Glutamatergic neuron (in vitro differentiated cells): ENCODE data around the gene FOXR1. TPM values are rescaled to one million over a fixed set of nuclear protein-coding genes. Genes with fewer than 3 reads are reported as not detected.
"Not testable (repeated sequence)": the region's sequence is repeated elsewhere in the genome, so short reads cannot be mapped to it uniquely, and the experiment has no call there.

Experiments
- DNase-seq: peaks from one replicate; pipeline ENCODE4 v3.0.0; 2022
- H3K27ac Mint-ChIP-seq: one replicate; pipeline ENCODE4 v1.8.0; 2020; ENCODE audit warnings: mild to moderate bottlenecking, mixed read lengths, inconsistent platforms; ENCODE audit not compliant: unreplicated experiment
- H3K27me3 Mint-ChIP-seq: one replicate; pipeline ENCODE4 v1.8.0; 2020; ENCODE audit warnings: mild to moderate bottlenecking, moderate library complexity, mixed read lengths, inconsistent platforms; ENCODE audit not compliant: unreplicated experiment
- H3K36me3 Mint-ChIP-seq: one replicate; pipeline ENCODE4 v1.8.0; 2020; ENCODE audit warnings: mild to moderate bottlenecking, mixed read lengths, inconsistent platforms; ENCODE audit not compliant: unreplicated experiment
- H3K4me1 Mint-ChIP-seq: one replicate; pipeline ENCODE4 v1.8.0; 2020; ENCODE audit warnings: mild to moderate bottlenecking, low read depth, mixed read lengths, inconsistent platforms; ENCODE audit not compliant: unreplicated experiment
- H3K4me3 Mint-ChIP-seq: one replicate; pipeline ENCODE4 v1.8.0; 2020; ENCODE audit warnings: mild to moderate bottlenecking, mixed read lengths, inconsistent platforms; ENCODE audit not compliant: unreplicated experiment
- H3K9me3 Mint-ChIP-seq: one replicate; pipeline ENCODE4 v1.8.0; 2020; ENCODE audit warnings: mild to moderate bottlenecking, moderate library complexity, mixed read lengths, inconsistent platforms; ENCODE audit not compliant: unreplicated experiment
- total RNA-seq: library from RNA; stranded (reverse); fragmentation: NEBNext Ultra II Directional; extraction: Animal tissue kit (Norgen Biotek cat#: 25700); gene quantifications from one replicate; pipeline ENCODE4 v1.2.1, GENCODE V29; 2021; ENCODE audit not compliant: unreplicated experiment
- TF ChIP-seq, protein P1 (sequence below): fragments of 200-600 bp; sonication (generic); IDR thresholded peaks from one replicate; pipeline ENCODE4 v1.5.0; 2021; ENCODE audit not compliant: partially characterized antibody, unreplicated experiment

The FOXR1 gene
- total RNA-seq, 1 donor from 2014 or later = not detected

DNA sequence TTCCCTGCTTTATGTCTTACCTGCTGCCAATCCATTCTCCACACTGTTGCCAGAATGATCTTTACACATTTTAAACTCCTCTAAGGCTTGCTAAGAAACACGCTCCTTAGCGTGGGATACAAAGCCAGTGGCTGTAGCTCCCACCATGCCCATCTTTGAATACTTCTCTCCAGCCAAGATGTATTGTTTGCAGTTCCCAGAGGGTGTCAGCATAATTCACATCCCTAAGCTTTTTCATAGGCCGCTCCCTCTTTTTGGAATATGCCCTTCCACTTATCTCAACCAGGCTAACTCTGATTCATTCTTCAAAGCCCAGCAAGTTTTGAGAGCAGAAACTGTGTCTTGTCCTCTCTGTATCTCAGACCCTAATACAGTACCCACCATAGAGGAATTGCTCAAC, 23.6 kb upstream of the FOXR1 start:
- peaks cover 5% of the 10 kb centered on the region for H3K9me3 Mint-ChIP-seq
- TF ChIP-seq, protein P1, sequence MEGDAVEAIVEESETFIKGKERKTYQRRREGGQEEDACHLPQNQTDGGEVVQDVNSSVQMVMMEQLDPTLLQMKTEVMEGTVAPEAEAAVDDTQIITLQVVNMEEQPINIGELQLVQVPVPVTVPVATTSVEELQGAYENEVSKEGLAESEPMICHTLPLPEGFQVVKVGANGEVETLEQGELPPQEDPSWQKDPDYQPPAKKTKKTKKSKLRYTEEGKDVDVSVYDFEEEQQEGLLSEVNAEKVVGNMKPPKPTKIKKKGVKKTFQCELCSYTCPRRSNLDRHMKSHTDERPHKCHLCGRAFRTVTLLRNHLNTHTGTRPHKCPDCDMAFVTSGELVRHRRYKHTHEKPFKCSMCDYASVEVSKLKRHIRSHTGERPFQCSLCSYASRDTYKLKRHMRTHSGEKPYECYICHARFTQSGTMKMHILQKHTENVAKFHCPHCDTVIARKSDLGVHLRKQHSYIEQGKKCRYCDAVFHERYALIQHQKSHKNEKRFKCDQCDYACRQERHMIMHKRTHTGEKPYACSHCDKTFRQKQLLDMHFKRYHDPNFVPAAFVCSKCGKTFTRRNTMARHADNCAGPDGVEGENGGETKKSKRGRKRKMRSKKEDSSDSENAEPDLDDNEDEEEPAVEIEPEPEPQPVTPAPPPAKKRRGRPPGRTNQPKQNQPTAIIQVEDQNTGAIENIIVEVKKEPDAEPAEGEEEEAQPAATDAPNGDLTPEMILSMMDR = no peak

GRCh38 chr11:118953265-118953664, 18.3 kb upstream of the FOXR1 start:
- peak overlapping the region; percentile 79 for H3K4me3 Mint-ChIP-seq
- DNase-seq = peak; percentile 80
- peaks cover 8% of the 10 kb centered on the region for H3K4me1 Mint-ChIP-seq
- H3K36me3 Mint-ChIP-seq = no peaks in the 10 kb centered on the region
- peak overlapping the region; percentile 8 for H3K27ac Mint-ChIP-seq
- H3K9me3 Mint-ChIP-seq = peaks cover 3% of the 10 kb centered on the region
- TF ChIP-seq, protein P1 = no peak
- peaks cover 1% of the 10 kb centered on the region for H3K27me3 Mint-ChIP-seq

More for the DNA sequence above, 23.6 kb upstream of the FOXR1 start:
- no peak overlapping the region for H3K4me3 Mint-ChIP-seq
- no peaks in the 10 kb centered on the region for H3K36me3 Mint-ChIP-seq
- H3K4me1 Mint-ChIP-seq = peaks cover 3% of the 10 kb centered on the region
- DNase-seq = no peak
- no peak overlapping the region for H3K27ac Mint-ChIP-seq
- peaks cover 2% of the 10 kb centered on the region for H3K27me3 Mint-ChIP-seq

DNA sequence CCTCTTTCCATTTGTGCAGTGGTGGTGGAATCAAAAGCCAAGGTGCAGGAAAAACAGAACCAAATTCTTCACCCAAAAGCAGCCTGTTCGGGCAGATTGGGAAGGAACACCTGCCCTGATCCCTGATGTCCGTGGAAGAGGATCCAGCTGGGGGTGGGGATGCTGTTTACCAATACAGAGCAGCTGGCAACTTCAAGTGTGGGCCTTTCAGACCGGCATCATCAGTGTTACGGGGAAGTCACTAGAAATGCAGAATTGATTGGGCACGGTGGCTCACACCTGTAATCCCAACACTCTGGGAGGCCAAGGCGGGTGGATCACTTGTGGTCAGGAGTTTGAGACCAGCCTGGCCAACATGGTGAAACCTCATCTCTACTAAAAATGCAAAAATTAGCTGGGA, 17.6 kb upstream of the FOXR1 start:
- peak overlapping the region; percentile 62 for H3K4me3 Mint-ChIP-seq
- H3K36me3 Mint-ChIP-seq, H3K4me1 Mint-ChIP-seq, H3K9me3 Mint-ChIP-seq, H3K27me3 Mint-ChIP-seq, H3K27ac Mint-ChIP-seq: not testable (repeated sequence)
- DNase-seq = peak; percentile 18

DNA sequence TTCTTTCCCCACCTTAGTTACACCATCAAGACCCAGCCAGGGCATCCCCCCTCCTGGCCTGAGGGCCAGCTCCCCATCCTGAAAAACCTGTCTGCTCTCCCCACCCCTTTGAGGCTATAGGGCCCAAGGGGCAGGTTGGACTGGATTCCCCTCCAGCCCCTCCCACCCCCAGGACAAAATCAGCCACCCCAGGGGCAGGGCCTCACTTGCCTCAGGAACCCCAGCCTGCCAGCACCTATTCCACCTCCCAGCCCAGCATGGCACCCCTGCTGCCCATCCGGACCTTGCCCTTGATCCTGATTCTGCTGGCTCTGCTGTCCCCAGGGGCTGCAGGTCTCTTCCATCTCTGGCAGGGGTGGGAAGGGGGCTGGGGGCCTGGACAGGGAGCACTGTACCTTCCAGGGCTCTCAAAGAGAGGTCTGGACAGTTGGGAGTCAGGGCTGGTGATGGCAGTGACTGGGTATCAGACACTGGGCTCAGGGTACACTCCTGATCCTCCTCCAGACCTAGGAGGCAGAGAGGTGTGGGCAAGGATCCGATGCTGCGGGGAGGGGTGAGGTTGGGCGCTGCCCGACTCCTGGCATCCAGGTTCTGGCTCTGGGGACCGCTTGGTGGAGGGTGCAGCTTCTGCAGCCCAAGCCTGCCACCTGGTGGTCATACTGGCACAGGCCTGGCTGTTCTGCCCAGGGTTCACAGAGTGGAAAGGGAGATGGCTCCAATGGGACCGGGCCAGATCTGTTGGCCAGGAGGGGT, 15.3 kb upstream of the FOXR1 start, which contains the start of gene UPK2:
UPK2 (plus strand) TSS at position 205 of the 753 bp plus-strand sequence; CDS start at position 258, 53 bp downstream.
- TF ChIP-seq, protein P1 = peak; percentile 93
- H3K4me1 Mint-ChIP-seq = peaks cover 8% of the 10 kb centered on the region
- H3K27me3 Mint-ChIP-seq = peaks cover 1% of the 10 kb centered on the region
- H3K4me3 Mint-ChIP-seq = no peak within 1 kb of the TSS
- no peaks in the 10 kb centered on the region for H3K36me3 Mint-ChIP-seq
- DNase-seq = peak; percentile 95
- H3K27ac Mint-ChIP-seq = no peak within 1 kb of the TSS
- peaks cover 3% of the 10 kb centered on the region for H3K9me3 Mint-ChIP-seq

- Mint-ChIP-seq H3K4me3 (no peak overlapping the region), H3K27ac (no peak overlapping the region), H3K27me3 (peaks cover 1% of the 10 kb centered on the region), H3K36me3 (no peaks in the 10 kb centered on the region), H3K9me3 (peaks cover 2% of the 10 kb centered on the region), H3K4me1 (peaks cover 8% of the 10 kb centered on the region)
- DNase-seq = no peak
- TF ChIP-seq, protein P1 = peak; percentile 34
Measured at GRCh38 chr11:118956847-118957469, 14.6 kb upstream of the FOXR1 start.
